ENCODE results near the gene PSD2.

PSD2 gene

DNA sequence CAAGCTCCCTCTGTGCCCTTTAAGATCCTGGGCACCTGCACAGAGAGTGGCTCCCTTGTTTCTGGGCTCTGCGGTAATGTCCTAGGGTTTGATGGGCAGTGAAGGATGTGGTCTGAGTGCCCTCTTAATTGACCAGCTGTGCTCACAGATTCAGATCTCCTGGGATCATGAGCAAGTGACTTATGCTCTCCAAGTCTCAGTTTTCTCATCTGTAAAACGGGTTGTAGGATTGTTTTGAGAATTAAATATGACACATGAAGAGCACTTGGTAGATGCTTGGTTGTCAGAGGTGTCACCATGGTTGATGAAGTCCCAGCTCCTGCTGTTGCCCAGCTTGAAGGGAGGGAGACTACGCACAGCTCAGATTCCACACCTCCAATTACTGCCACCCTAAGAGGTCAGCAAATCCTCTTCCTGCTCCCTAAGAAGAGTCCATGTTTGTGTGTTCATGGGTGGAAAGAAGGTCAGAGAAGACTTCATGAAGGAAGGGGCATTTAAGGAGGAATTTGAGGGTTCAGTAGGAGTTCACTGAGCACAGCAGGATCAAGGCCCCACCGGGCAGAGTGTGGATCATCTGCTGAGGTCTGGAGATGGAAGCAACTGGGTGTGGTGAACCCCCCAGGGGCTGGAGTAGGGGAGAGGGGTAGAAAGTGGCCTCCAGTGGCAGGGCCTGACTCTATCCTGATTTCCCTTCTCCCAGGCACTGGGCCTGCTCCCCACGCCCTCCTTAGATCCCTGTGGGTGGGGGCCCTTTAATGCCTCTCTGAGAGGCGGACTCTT is 1.4 kb upstream of the PSD2 start:
- TF ChIP-seq CTCF (IDR thresholded peaks at IDR 0.05; ENCODE audit: control extremely low read depth, extremely low read depth, low read depth, missing control alignments): no peak
- ChIA-PET CTCF (interaction anchor here (0.9 to 10.1 kb wide), 6 partner anchors 11 to 176 kb away, joined by 3 to 439 read pairs (median 4); no protein-coding TSS in a partner anchor), POLR2A (no interaction called here)
- no peak for DNase-seq (ENCODE audit: extremely low spot score)

- ChIA-PET POLR2A (no interaction called here), CTCF (interaction anchor here (0.7 to 5.8 kb wide), 4 partner anchors 9 to 172 kb away, joined by 3 to 57 read pairs (median 16); no protein-coding TSS in a partner anchor)
- no peak for DNase-seq (ENCODE audit: extremely low spot score)
Measured at GRCh38 chr5:139796061-139796806, 626 bp downstream of the PSD2 start.

DNA sequence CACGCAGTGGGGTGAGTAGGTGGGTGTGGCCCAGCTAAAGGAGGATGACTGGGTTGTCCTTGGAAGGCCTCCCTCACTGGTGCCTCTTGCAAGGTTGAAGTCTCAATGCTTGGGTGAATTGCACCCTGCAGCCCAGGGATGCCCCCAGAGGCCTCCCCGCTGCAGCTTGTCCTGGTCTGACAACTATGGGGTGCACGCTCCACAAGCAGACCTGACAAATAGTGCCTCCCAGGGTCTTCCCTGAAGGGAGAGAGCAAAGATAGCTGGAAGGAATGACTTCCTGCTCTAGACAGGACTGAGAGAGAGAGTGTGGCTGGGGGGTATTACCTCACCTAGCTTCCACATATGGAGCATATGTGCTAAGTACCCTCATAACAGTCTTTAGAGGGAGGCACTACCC is 1.7 kb downstream of the PSD2 start:
- no peak for DNase-seq (ENCODE audit: extremely low spot score)
- TF ChIP-seq CTCF (IDR thresholded peaks at IDR 0.05; ENCODE audit: control extremely low read depth, extremely low read depth, low read depth, missing control alignments): no peak
- POLR2A ChIA-PET: no interaction called here
- CTCF ChIA-PET: interaction anchor here (1.2 to 5.8 kb wide), 7 partner anchors 10 to 171 kb away, joined by 3 to 57 read pairs (median 5); no protein-coding TSS in a partner anchor

More at GRCh38 chr5:139796061-139796806, 626 bp downstream of the PSD2 start:
- TF ChIP-seq CTCF (IDR thresholded peaks at IDR 0.05; ENCODE audit: control extremely low read depth, extremely low read depth, low read depth, missing control alignments): no peak

- ChIA-PET POLR2A (no interaction called here), CTCF (interaction anchor here (0.8 to 5.8 kb wide), 8 partner anchors 11 to 171 kb away, joined by 3 to 57 read pairs (median 5); no protein-coding TSS in a partner anchor)
- DNase-seq (ENCODE audit: extremely low spot score): no peak
- TF ChIP-seq CTCF (IDR thresholded peaks at IDR 0.05; ENCODE audit: control extremely low read depth, extremely low read depth, low read depth, missing control alignments): no peak
Measured at GRCh38 chr5:139797856-139798510, 2.4 kb downstream of the PSD2 start.

GRCh38 chr5:139798883-139799282 is 3.3 kb downstream of the PSD2 start:
- POLR2A ChIA-PET: no interaction called here
- TF ChIP-seq CTCF (IDR thresholded peaks at IDR 0.05; ENCODE audit: control extremely low read depth, extremely low read depth, low read depth, missing control alignments): no peak
- CTCF ChIA-PET: interaction anchor here (1.4 to 5.8 kb wide), 5 partner anchors 12 to 274 kb away, joined by 3 to 57 read pairs (median 6); no protein-coding TSS in a partner anchor
- DNase-seq (ENCODE audit: extremely low spot score): no peak

DNA sequence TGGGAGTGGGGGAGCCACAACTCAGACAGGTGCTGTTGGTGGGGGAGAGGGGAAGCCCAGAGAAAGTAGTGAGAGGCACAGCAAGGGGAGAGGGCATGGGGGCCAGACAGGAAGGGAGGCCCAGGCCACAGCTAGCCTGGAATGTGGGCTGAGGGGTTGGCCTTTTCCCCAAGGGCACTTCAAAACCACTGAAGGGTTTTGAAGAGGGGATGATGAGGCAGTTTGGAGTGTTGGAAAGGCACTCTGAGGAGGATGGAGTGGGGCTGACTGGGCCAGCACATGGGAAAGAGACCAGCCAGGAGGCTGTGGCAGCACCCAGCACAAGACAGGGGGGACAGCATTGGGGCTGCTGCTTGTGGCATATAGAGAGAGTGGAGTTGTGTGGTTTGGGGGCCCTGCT is 3.8 kb downstream of the PSD2 start:
- no peak for DNase-seq (ENCODE audit: extremely low spot score)
- ChIA-PET CTCF (interaction anchor here (1.1 to 5.8 kb wide), 6 partner anchors 12 to 345 kb away, joined by 3 to 57 read pairs (median 5); no protein-coding TSS in a partner anchor), POLR2A (no interaction called here)
- TF ChIP-seq CTCF (IDR thresholded peaks at IDR 0.05; ENCODE audit: control extremely low read depth, extremely low read depth, low read depth, missing control alignments): no peak

Data from GM10248 (cell line).